Measurements from ENCODE around the gene RBM20. TPM values are rescaled to one million over a fixed set of nuclear protein-coding genes. Genes with fewer than 3 reads are reported as not detected.

RBM20 gene
- polyA plus RNA-seq, 4 donors: under 0.01 to 0.52 (median 0.36) TPM; not detected in 1

DNA sequence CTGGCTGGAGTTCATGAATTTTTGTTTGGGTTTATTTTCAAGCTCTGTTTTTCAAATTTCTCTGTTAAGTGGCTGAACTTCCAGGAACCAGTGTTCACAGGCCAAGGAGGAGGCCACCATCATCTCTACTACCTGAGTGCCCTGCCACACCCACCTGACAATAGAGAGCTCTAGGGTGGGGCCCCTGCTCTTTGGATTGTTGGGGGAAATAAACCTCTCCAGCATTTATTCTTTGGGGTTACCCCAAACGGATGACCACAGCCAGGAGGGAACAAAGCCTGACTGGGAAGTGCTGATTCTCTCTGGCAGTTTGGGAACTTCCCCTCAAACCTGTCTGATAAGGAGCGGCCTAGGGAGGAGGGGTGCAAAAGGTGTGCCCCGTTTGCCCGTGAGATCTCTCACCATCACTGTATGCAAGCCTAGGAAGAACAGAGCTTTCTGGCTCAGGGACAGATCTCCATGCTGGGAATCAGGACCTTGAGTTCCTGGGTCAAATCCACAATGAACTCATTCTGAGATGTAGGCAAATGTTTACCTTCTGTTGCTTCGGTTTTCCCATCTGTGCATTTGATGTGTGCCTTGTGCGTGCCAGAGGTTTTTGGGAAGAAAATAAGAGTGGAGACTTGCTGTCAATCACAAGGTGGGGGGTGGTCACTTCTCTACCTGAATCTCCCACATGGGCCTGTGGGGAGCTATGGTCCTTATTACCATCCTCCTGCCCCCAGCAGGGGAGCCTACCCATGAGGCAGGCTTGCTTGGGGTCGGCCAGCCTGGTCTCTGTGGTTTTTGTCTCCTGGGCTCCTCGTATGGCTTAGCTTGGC is 199.9 kb downstream of the RBM20 start:
- FAIRE-seq (no peak), DNase-seq (peak; percentile 67 to 75)
- no peaks in the 10 kb centered on the region for H3K27me3 ChIP-seq (ENCODE audit: control insufficient read depth in 3 of 3, insufficient read depth in 3 of 3, low read length in 3 of 3)
- H3K27ac ChIP-seq (ENCODE audit: low read depth in 1 of 3, low read length in 2 of 3): peak overlapping the region; percentile 67 to 82 (median 69)
- no peaks in the 10 kb centered on the region for H3K36me3 ChIP-seq (ENCODE audit: control insufficient read depth in 3 of 3, insufficient read depth in 2 of 3, low read depth in 1 of 3, low read length in 3 of 3)
- H3K9me3 ChIP-seq (ENCODE audit: control insufficient read depth in 2 of 2, insufficient read depth in 1 of 2, low read depth in 1 of 2, low read length in 1 of 2): no peaks in the 10 kb centered on the region
- no peak overlapping the region for H3K4me3 ChIP-seq (ENCODE audit: low read depth in 1 of 3, low read length in 3 of 3)
- 19 to 62% (median 42%) methylated on average over 6 to 8 of the region's 8 CpGs for WGBS, 3 donors
- H3K4me1 ChIP-seq (ENCODE audit: control insufficient read depth in 3 of 3, insufficient read depth in 2 of 3, low read depth in 1 of 3, low read length in 2 of 3): peaks cover 27 to 83% (median 31%) of the 10 kb centered on the region in 3 donors

DNA sequence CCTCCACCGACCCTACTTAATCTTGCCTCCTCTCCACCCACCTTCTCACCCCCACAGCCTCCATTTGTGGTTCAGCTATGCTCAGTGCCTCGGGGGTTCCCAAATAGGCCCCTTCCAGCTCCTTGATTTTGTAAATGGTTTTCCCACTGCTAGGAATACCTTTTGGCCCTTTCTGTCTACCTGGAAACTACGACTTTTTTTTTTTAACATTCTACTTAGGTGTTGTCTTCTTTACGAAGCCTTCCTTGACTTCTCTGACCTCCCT is 200.4 kb downstream of the RBM20 start:
- Histone ChIP-seq H3K27ac (ENCODE audit: low read depth in 1 of 3, low read length in 2 of 3) (peak overlapping the region; percentile 67 to 82 (median 69)), H3K9me3 (ENCODE audit: control insufficient read depth in 2 of 2, insufficient read depth in 1 of 2, low read depth in 1 of 2, low read length in 1 of 2) (no peaks in the 10 kb centered on the region), H3K27me3 (ENCODE audit: control insufficient read depth in 3 of 3, insufficient read depth in 3 of 3, low read length in 3 of 3) (no peaks in the 10 kb centered on the region), H3K4me1 (ENCODE audit: control insufficient read depth in 3 of 3, insufficient read depth in 2 of 3, low read depth in 1 of 3, low read length in 2 of 3) (peaks cover 28 to 79% (median 31%) of the 10 kb centered on the region in 3 donors), H3K36me3 (ENCODE audit: control insufficient read depth in 3 of 3, insufficient read depth in 2 of 3, low read depth in 1 of 3, low read length in 3 of 3) (no peaks in the 10 kb centered on the region), H3K4me3 (ENCODE audit: low read depth in 1 of 3, low read length in 3 of 3) (no peak overlapping the region)
- FAIRE-seq (no peak), DNase-seq (no peak)
- 75 to 84% (median 81%) methylated on average over 3 to 4 of the region's 4 CpGs for WGBS, 3 donors

DNA sequence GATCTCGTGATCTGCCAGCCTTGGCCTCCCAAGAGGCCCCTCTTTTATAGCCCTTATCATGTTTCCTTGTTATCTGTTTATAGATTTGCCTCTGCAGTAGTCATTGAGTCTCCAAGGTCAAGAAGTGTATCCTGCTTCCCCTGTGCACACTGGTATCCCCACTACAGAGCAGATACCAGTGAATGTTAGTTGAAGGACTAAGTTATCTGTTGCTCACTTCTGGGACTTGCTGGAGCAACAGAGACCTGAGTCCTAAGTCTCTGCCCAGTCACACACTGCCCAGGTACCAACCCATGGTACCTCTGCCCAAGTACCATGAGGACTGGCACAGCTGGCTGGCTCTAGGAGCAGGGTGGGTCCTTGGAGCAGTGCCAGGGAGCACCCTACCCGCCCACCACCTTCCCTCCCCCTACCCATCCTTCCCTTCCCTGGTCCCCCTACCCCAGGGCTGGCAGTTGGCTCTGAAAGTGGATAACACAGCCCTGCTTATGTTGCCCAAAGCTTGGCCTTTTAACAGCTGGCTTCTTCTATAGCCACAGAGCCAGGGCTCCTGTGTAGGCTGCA is 201.1 kb downstream of the RBM20 start:
- Histone ChIP-seq H3K4me1 (ENCODE audit: control insufficient read depth in 3 of 3, insufficient read depth in 2 of 3, low read depth in 1 of 3, low read length in 2 of 3) (peaks cover 29 to 73% (median 31%) of the 10 kb centered on the region in 3 donors), H3K9me3 (ENCODE audit: control insufficient read depth in 2 of 2, insufficient read depth in 1 of 2, low read depth in 1 of 2, low read length in 1 of 2) (no peaks in the 10 kb centered on the region), H3K27me3 (ENCODE audit: control insufficient read depth in 3 of 3, insufficient read depth in 3 of 3, low read length in 3 of 3) (no peaks in the 10 kb centered on the region), H3K36me3 (ENCODE audit: control insufficient read depth in 3 of 3, insufficient read depth in 2 of 3, low read depth in 1 of 3, low read length in 3 of 3) (no peaks in the 10 kb centered on the region), H3K4me3 (ENCODE audit: low read depth in 1 of 3, low read length in 3 of 3) (no peak overlapping the region), H3K27ac (ENCODE audit: low read depth in 1 of 3, low read length in 2 of 3) (peak overlapping the region; percentile 71 to 91 (median 87))
- DNase-seq (peak in 1 of 2 donors; percentile 76), FAIRE-seq (no peak)
- 6 to 63% (median 47%) methylated on average over 2 of the region's 2 CpGs for WGBS, 3 donors

DNA sequence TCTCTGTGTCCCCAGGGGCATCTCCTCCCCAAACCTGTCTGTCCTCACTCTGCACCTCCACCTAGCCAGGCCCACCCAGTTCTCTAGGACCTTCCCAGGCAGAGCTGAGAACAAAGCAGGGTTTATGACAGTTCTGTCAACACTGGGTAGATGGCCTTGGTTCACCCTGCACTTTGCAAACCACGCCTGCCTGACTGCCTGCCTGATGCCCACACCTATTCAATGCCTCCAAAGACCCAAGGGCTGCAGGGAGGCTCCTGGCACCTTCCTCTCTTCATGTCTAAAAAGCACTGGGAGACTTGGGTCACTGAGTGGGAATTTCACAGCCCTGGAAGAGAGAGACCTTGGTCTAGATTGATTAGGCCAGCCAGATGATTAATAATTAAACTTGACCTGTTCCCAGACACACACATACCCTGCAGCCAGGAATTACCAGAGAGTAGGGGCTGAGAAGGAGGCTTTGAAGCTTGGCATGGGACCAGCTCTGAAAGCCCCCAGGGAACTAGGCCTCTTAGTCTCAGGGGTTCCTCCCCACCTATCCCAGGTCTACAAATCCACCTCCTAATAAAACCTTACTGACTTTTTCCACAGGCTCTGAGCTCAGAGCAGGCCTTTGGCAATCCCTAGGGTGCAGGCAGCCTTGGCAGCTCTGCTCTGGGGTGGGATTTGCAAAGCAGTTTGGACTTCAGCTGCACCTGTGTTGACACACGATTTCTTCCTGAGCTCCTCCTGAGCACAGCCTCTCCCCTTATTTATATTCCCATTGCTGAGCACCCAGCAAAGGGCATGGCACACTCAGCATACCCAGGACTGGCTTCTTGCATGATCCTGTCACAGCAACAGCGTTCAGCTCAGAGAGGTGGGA is 201.9 kb downstream of the RBM20 start:
- Histone ChIP-seq H3K9me3 (ENCODE audit: control insufficient read depth in 2 of 2, insufficient read depth in 1 of 2, low read depth in 1 of 2, low read length in 1 of 2) (no peaks in the 10 kb centered on the region), H3K27ac (ENCODE audit: low read depth in 1 of 3, low read length in 2 of 3) (peak overlapping the region; percentile 78 to 91 (median 87)), H3K27me3 (ENCODE audit: control insufficient read depth in 3 of 3, insufficient read depth in 3 of 3, low read length in 3 of 3) (no peaks in the 10 kb centered on the region), H3K4me1 (ENCODE audit: control insufficient read depth in 3 of 3, insufficient read depth in 2 of 3, low read depth in 1 of 3, low read length in 2 of 3) (peaks cover 28 to 66% (median 29%) of the 10 kb centered on the region in 3 donors), H3K4me3 (ENCODE audit: low read depth in 1 of 3, low read length in 3 of 3) (no peak overlapping the region), H3K36me3 (ENCODE audit: control insufficient read depth in 3 of 3, insufficient read depth in 2 of 3, low read depth in 1 of 3, low read length in 3 of 3) (no peaks in the 10 kb centered on the region)
- DNase-seq: peak; percentile 88 to 98
- 11 to 61% (median 38%) methylated on average over 3 of the region's 3 CpGs for WGBS, 3 donors
- FAIRE-seq: no peak

DNA sequence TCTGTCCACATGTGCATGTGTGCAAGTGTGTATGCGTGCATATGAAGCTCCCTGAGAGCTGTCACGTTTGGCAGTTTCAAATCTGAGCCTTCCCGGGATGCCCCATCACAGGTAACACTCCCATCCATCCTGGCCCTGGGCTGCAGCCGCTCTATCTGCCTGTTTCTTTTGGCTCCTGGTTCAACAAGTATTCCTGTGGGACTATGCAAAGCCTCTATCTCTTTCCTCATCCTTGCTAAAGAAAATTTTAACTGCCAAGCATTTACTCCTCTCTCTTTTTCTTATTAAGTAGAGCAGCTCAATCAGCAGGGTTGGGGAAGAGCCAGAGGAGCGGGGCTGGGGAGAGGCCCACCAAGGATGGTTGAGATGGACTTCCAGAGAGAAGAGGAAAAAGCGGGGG is 203.2 kb downstream of the RBM20 start:
- 75 to 82% (median 77%) methylated on average over 6 of the region's 6 CpGs for WGBS, 3 donors
- no peaks in the 10 kb centered on the region for H3K36me3 ChIP-seq (ENCODE audit: control insufficient read depth in 3 of 3, insufficient read depth in 2 of 3, low read depth in 1 of 3, low read length in 3 of 3)
- no peak overlapping the region for H3K4me3 ChIP-seq (ENCODE audit: low read depth in 1 of 3, low read length in 3 of 3)
- H3K27ac ChIP-seq (ENCODE audit: low read depth in 1 of 3, low read length in 2 of 3): peak overlapping the region; percentile 78 to 91 (median 87)
- no peak for FAIRE-seq
- H3K27me3 ChIP-seq (ENCODE audit: control insufficient read depth in 3 of 3, insufficient read depth in 3 of 3, low read length in 3 of 3): no peaks in the 10 kb centered on the region
- H3K4me1 ChIP-seq (ENCODE audit: control insufficient read depth in 3 of 3, insufficient read depth in 2 of 3, low read depth in 1 of 3, low read length in 2 of 3): peaks cover 23 to 60% (median 31%) of the 10 kb centered on the region in 3 donors
- no peaks in the 10 kb centered on the region for H3K9me3 ChIP-seq (ENCODE audit: control insufficient read depth in 2 of 2, insufficient read depth in 1 of 2, low read depth in 1 of 2, low read length in 1 of 2)
- no peak for DNase-seq

DNA sequence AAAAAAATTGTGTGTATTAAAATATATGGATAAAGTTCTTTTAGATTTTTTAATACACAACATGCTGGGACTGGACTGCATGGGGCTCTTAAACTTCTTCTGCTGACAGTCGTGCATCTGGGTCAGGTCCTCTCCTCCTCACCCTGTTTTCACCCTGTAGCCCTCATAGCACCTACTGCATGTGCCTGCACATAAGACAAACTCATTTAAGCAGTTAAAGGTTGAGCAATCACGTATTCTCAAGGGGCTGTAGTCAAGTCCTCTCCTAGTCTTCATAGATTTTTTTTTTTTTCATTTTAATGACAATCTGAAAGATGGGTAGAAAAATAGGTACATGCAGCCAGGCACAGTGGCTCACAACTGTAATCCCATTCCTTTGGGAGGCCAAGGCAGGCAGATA is 204.0 kb downstream of the RBM20 start:
- no peak for FAIRE-seq
- WGBS, 3 donors: 62 to 71% (median 66%) methylated on average over 2 of the region's 2 CpGs
- H3K27me3 ChIP-seq (ENCODE audit: control insufficient read depth in 3 of 3, insufficient read depth in 3 of 3, low read length in 3 of 3): no peaks in the 10 kb centered on the region
- H3K27ac ChIP-seq (ENCODE audit: low read depth in 1 of 3, low read length in 2 of 3): no peak overlapping the region
- DNase-seq: no peak
- H3K9me3 ChIP-seq (ENCODE audit: control insufficient read depth in 2 of 2, insufficient read depth in 1 of 2, low read depth in 1 of 2, low read length in 1 of 2): no peaks in the 10 kb centered on the region
- H3K4me3 ChIP-seq (ENCODE audit: low read depth in 1 of 3, low read length in 3 of 3): no peak overlapping the region
- H3K4me1 ChIP-seq (ENCODE audit: control insufficient read depth in 3 of 3, insufficient read depth in 2 of 3, low read depth in 1 of 3, low read length in 2 of 3): peaks cover 15 to 60% (median 29%) of the 10 kb centered on the region in 3 donors
- no peaks in the 10 kb centered on the region for H3K36me3 ChIP-seq (ENCODE audit: control insufficient read depth in 3 of 3, insufficient read depth in 2 of 3, low read depth in 1 of 3, low read length in 3 of 3)

DNA sequence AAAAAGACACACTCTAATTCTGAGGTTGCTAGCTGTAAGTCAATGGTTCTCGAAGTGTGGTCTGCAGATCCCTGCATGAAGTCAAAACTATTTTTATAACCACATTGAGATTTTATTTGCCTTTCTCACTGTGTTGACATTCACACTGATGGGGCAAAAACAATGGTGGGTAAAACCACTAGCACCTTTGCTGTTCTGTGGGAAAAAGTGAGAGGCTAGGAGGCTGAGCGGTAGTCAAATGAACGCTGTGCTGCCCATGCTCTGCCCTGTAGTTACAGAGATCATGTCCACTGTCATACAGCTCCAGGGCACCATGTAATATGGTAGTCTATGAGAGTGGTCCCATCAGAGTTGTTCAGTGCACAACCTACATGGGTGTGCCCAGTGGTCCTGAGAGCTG is 206.0 kb downstream of the RBM20 start:
- Histone ChIP-seq H3K4me1 (ENCODE audit: control insufficient read depth in 3 of 3, insufficient read depth in 2 of 3, low read depth in 1 of 3, low read length in 2 of 3) (peaks cover 12 to 42% (median 26%) of the 10 kb centered on the region in 3 donors), H3K4me3 (ENCODE audit: low read depth in 1 of 3, low read length in 3 of 3) (no peak overlapping the region), H3K9me3 (ENCODE audit: control insufficient read depth in 2 of 2, insufficient read depth in 1 of 2, low read depth in 1 of 2, low read length in 1 of 2) (no peaks in the 10 kb centered on the region), H3K27me3 (ENCODE audit: control insufficient read depth in 3 of 3, insufficient read depth in 3 of 3, low read length in 3 of 3) (no peaks in the 10 kb centered on the region), H3K27ac (ENCODE audit: low read depth in 1 of 3, low read length in 2 of 3) (no peak overlapping the region), H3K36me3 (ENCODE audit: control insufficient read depth in 3 of 3, insufficient read depth in 2 of 3, low read depth in 1 of 3, low read length in 3 of 3) (no peaks in the 10 kb centered on the region)
- DNase-seq: no peak
- FAIRE-seq: no peak
- 79 to 91% (median 90%) methylated on average over 3 of the region's 3 CpGs for WGBS, 3 donors

DNA sequence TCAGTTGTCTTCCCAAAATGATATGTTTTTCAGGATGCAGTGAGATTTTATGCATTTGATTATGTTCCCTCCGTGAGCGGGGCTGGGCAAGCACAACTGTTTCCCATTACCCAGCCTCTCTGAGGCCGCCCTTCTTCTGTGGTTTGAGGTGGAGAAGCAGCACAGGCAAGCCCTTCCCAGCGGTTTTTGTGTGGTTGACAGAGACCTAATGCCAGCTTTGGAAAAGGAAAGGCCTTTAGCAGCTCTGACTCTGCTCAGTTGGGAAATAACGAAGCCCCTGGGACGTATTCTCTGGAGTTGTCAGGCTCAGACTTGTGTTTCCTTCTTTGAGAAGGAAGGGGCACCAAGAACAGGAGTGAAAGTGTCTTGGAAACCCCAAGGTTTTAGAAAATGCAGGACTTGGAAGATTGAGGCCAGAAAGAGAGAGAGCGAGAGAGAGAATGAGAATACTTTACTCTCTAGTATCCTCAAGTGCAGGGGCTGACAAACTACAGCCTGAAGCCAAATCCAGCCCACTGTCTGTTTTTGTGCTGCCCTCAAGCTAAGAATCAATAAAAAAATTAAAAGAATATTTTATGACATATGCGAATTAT is 207.0 kb downstream of the RBM20 start:
- Histone ChIP-seq H3K4me1 (ENCODE audit: control insufficient read depth in 3 of 3, insufficient read depth in 2 of 3, low read depth in 1 of 3, low read length in 2 of 3) (peaks cover 11 to 34% (median 26%) of the 10 kb centered on the region in 3 donors), H3K27me3 (ENCODE audit: control insufficient read depth in 3 of 3, insufficient read depth in 3 of 3, low read length in 3 of 3) (no peaks in the 10 kb centered on the region), H3K9me3 (ENCODE audit: control insufficient read depth in 2 of 2, insufficient read depth in 1 of 2, low read depth in 1 of 2, low read length in 1 of 2) (no peaks in the 10 kb centered on the region), H3K27ac (ENCODE audit: low read depth in 1 of 3, low read length in 2 of 3) (peak overlapping the region in 2 of 3 donors; percentile 14 to 37), H3K36me3 (ENCODE audit: control insufficient read depth in 3 of 3, insufficient read depth in 2 of 3, low read depth in 1 of 3, low read length in 3 of 3) (no peaks in the 10 kb centered on the region), H3K4me3 (ENCODE audit: low read depth in 1 of 3, low read length in 3 of 3) (no peak overlapping the region)
- DNase-seq (no peak), FAIRE-seq (no peak)
- 73 to 86% (median 74%) methylated on average over 8 of the region's 8 CpGs for WGBS, 3 donors
